GM10847 (cell line): ENCODE measurements around the gene CTBP2.

Experiments
- POLR2A ChIP-seq: IDR thresholded peaks from 2 replicates; pipeline ENCODE4 v1.6.1; 2011; ENCODE audit not compliant: insufficient read length; ENCODE audit errors: extremely low read depth

Gene CTBP2

DNA sequence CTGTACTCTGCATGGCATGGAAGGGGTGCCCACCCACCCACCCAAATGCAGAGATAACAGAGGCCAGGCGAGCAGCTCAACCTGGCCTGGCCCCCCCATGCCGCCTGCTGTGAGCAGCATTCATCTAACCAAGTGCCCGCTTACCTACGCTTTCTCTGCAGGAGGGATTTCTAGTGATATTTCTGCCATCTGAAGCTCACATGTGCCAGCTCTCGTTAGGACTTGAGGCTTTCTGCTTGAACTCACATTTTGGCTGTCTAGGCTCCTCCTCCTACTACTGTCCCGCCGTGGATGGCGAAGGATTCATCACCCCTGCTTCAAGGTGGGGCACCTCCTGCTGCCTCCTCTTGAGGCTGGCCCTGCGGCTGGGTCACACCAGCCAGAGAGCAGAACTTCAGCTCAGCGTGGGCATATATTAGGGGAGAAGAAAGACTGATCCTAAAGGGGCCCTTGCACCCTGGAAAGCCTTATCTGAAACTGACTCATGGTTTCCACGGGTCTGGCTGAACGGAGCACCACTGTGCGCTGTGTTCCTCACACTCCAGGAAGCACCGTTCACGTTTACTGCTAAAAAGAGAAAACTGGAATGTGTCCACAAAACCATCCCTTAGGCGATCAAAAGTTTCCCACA is 45.5 kb downstream of the CTBP2 start:
- TF ChIP-seq POLR2A: no peak

DNA sequence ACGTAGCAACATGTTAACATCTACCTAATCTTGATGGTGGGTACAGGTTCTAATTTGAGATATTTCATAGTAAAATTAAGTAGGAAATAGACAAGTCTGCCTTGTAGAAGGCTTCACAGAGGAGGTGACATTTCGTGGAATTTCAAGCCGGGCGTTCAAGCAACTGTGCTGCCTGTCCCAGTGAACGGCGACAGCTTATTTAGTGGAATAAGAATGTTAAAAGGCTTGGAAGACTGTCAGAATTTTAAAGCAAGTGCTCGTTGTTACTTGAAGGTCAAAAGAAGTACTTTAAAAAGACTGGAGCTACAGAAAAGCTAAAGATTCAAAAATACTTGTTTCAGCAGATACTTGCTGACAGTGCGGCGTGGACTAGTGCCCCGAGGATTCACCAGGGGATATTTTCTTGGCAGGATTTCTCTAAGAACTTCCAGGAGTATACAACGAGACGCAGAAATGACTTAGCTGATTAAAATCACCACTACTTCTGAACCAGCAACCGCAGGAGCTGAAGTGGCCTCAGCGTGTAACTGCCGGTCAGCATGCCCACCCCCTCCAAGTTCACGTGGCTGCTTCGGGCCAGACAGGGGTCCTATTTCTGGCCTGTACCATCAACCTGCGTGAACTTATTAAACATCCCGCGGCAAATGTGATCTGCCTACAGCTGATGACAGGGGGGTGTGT is 46.5 kb downstream of the CTBP2 start:
- TF ChIP-seq POLR2A: no peak

DNA sequence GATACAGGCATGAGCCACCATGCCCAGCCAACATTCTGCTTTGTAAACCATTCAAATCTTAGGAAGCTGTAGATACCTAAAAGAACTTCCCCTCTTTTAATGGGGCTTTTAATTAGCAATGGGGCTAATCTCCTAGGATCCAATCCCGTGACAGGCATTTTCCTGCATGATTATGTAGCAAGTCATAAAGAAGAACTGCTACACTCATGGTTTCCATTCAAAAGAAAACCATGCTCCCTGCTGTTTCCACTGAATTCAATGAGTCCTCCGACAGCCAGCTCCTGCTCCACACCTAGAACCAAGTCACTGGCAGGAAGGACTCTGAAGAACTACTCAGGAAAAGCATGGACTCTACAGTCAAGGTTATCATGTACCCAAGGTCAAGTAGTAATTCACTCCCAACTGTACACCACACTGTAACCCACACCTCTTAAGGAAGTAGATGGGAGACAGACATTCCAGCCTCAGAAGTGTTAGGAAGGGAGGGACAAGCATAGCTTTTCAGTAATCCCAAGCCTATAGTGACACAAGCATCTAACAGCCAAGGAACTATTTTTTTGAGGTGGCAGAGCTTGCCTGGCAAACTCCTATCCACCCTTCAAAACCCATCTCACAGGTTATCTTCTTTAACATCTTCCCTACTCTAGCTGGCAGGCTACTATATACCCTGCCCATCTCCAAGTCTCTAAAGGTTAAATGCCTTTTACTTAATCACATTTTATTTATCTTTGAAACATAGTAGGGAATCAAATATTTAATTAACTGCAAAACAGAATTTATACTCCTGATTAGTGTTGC is 47.5 kb downstream of the CTBP2 start:
- no peak for TF ChIP-seq POLR2A

DNA sequence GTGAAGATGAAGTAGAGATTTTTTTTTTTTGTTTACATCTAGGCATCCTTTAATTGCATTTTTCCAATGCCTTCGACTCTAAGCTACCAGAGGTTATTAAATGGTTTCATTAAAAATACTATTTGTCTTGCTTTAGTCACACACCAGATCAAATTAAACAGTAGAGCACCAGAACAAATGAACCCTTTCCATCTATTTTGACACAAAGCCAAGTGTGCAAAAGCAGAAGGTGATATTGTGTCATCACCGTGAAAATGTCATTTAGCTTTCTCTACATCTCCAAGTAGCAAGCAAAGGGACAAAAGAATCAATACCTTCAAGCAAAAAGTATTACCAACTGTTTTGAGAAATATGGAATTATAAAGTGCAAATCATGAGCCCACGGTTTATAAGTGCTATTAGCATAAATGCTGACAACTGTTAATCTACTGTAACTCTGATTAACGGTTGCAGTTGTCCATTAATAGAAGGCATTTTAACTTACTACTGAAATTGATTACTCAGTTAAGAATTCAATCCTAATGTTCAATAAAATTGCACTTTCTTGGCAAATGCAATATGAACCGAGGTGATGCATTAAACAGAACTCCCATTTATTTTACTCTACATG is 49.1 kb downstream of the CTBP2 start:
- no peak for TF ChIP-seq POLR2A

DNA sequence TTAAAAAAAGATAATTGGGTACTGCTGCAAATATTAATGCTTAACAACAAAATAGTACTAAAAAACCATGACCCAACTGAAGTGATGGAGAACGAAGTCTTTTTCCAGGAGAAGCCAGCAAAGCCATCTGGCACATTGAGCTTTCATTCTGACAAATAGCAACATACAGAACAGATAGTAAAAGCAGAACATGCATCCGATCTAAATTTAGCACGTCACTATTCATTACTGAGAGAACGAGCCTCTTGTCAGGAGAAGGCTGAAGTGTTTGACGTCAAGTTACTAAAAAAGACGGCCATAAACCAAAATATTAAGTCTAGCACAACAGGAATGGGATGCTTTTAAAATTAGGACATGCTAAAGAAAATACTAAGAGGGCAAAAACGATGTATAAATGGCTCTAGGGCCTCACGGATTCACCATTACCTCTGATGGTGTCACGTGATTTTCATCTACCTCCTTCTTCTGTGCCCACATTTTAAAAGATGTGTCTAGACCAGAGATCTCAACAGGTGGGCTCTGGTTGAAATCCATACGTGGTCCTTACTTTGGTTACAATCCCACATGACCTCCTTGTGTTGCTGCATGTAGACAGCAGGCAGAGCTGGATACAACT is 52.3 kb downstream of the CTBP2 start:
- no peak for TF ChIP-seq POLR2A

DNA sequence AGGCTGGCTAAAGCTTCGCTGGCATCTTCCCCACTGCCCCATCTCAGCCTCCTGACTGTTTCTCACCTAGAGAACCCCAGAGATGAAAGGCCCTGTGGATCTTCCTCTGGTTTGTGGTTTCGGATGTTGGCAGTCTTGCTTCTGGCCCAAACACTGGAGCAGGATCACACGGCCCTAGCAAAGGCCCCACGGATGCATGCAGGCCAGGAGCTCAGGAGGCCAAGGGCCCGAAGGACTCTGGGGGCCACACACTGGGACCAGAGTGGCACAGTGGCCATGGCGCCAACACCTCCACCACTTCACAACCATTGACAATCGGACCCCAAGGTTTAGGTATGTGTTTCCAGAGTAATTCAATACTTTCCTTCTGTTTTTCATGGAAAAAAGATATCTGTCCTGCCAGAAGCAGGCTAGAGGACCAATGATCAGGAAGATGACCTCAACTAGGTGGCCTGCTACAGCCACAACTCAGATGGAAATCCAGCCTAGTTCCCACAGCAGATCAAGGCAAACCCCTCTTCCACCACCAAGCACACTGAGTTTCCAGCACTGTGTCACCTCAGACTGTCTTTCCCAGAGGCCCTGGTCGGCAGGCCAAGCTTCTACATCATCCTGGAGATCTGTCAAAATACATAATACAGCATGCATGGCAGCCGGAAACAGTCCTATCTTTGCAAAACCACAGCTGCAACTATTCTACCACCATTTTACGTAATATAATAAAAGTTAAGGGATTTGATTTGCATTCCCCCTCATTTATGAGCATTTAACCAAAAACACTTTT is 53.0 kb downstream of the CTBP2 start:
- TF ChIP-seq POLR2A: no peak

DNA sequence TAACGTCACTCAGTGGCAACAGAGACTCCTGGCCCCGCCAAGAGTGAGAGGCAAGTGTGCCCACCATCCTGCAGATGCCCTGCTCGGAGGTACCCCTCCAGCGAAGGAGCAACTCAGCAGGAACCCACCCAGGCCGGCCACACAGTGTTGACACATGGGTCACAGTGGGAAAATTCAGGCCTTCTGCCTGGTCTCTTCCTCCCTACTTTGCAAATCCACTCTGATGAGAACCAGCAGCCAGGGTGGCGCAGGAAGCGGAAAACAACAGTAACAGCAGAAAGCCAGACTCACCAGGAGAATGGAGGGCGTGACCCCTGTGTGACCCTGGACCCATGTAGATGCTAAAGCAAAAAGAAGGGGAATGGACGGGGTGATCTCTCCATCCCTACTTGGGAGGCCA is 53.8 kb downstream of the CTBP2 start:
- TF ChIP-seq POLR2A: no peak

DNA sequence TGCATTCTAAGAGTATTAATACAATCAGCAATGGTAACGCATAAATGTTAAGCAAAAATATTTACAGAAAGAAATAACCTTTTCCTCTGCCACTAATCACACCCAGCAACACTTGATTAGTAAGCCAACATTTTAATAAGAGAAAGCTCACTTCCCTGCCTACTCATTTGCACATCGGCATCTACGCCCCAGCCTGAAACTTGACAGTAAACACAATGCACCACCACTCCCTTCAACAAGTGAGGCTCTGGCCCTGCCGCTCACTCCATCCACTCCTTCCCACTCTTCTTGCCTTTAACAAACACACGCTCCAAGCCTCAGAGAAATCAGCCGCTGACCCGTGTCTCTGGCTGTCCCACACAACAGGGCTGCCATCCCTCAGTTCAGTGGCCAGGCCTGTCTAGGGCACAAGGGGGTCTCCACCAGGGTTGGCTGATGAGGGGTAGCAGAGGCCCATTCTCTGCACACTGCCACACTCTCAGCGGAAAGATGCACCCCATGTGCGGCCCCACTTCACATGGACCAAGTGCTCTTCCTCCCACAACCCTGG is 54.6 kb downstream of the CTBP2 start:
- no peak for TF ChIP-seq POLR2A

DNA sequence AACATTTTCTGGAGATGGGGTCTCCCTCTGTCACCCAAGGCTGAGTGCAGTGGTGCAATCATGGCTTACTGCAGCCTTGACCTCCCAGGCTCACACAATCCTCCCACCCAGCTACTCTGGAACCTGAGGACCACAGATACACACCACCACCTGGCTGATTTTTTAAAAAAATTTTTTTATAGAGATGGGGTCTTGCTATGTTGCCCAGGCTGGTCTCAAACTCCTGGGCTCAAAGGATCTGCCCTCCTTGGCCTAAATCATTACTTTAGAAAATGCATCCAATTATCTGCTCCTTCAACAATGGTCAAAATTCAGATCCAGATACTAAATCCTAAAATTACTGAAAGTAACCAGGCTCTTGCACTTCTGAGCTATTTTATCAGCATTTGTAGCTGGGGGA is 55.2 kb downstream of the CTBP2 start:
- TF ChIP-seq POLR2A: no peak

DNA sequence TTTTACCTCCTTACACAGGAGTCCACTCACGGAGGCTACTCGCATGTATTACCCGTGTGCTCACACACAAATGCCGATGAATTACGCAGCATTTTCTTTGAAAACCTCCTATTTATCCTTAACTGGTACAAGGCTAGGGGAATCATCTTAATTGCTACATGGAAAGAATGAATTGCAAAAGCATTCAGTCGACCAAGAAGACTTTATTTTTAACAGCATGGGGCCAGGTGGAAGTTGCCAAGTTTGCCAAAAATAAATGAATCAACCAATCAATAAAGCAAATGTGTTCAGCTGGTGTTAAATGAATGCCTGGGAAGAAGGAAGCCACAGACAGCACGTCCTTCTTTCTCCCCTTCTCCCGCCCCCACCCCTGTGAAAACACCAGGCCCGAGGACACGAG is 55.8 kb downstream of the CTBP2 start:
- TF ChIP-seq POLR2A: no peak

DNA sequence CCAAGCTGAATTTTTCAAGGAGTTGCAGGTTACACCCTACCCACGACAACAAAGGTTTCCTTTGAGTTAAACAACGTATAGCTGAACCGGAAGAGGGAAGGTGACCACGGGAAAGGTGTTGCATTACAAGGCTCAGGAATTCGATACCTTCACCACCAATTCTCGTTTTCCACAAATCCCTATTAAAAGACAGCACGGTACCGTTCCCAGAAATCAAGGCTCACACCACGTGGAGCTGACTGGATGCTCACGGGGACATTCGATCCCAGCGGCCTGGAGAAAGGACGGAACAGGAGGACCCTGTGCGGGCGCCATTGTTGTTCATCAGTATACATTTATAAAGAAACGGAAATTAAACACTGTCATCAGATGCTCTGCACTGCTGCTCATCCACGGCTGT is 56.4 kb downstream of the CTBP2 start:
- TF ChIP-seq POLR2A: no peak

DNA sequence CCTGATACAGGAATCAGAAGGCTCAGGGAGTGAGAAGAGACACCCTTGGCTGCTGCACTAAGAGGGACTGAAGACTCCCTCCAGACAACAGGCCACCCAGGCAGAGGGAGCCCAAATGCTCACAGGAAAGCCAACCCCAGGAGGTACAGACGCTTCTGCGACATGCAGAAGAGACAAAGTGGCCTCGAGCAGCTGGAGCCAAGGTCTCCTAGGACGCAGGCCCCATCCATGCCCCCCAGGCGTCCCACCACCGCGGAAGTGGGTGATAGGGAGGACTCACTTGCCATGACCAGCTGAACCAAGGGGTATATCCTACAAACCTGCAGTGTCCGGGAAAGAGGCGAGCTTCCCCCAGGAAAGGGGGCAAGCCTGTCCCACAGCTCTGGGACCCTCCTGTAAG is 56.9 kb downstream of the CTBP2 start:
- TF ChIP-seq POLR2A: no peak

DNA sequence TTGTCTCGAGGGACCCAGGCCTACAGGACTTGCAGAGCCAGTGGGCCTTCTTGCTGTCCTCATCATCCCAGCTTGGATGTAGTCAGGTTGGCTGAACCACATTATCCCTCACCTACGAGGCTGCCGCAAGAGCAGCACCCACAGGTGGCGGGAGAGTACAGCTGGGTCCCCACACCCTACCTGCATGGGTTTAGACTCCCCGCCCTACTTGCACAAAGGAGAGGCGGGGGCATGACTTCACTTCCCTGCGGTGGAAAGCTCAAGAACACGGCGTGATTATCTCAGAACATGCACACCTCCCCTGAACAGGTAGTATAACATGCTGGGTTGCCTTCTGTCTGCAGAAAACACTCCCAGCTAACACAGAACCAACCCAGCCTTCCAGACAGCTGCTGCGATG is 57.5 kb downstream of the CTBP2 start:
- no peak for TF ChIP-seq POLR2A

DNA sequence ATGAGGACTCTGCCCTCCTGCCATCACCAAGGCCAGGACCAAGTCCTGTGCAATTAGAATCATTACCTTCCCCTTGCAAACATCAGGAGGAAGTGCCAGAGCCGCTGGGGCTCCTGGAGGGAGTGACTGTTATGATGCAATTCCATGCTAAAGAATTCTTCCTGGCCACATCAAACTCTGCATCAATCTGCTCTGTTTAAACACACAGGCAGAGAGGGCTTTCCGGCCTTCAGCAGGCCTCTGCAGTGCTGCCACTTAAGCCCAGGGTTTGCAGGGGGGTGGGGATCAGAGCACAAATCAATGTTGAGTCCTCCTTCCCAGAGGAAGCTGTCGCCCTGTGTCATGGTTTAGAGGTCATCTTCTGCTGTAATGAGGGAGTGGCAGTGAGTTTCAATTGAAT is 58.1 kb downstream of the CTBP2 start:
- TF ChIP-seq POLR2A: no peak

DNA sequence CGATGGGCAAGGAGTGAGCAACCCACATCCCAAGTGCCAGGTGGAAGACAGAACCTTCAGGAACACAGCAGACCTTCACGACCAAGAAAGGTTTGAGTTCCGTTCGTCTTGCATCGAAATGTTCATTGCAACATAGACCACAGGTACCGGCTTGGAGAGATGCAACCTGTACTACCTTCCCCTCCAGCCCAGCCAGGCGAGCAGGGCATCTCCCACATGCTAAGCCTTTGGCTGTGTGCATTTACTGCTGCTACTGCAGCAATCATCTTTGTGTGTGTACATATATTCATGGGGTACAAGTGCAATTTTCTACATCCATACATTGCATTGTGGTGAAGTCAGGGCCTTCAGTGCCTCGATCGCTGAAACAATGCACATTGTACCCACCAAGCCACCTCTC is 58.8 kb downstream of the CTBP2 start:
- TF ChIP-seq POLR2A: no peak

DNA sequence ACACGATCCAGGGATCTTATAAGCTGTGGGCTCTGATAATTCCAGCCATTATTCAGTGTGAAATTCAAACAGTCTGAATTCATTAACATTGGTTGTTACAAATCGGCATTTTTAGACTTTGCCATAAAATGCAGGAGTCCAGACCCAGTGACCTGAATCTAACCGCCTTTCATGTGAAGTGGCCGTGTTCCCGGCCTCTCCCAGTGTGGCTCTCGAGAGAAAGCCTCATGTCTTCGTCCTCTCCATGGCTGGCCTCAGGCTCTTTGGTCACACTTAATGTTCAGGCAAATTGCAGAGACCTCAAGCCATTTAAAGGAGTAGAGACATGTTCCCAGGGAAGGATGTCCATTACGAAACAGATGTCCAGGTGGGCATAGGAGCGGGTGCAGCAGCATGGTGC is 59.3 kb downstream of the CTBP2 start:
- TF ChIP-seq POLR2A: no peak
